Transverse colon (tissue), 4 donors: ENCODE data around the gene KAZN. TPM values are rescaled to one million over a fixed set of nuclear protein-coding genes. Genes with fewer than 3 reads are reported as not detected.

Source experiments
- DNase-seq: peaks from one replicate; pipeline ENCODE4 v3.0.0-alpha.2; 2019
- H3K27ac ChIP-seq, 4 donors: fragments of 200-600 bp; sonication (generic); 2 replicates each; pipeline ENCODE4 v1.5.1; 2016 to 2018; ENCODE audit warnings: inconsistent platforms in 4 of 4
- H3K27me3 ChIP-seq: fragments of 200-600 bp; sonication (generic); 2 replicates; pipeline ENCODE4 v1.5.1; 2017; ENCODE audit warnings: inconsistent platforms
- H3K36me3 ChIP-seq, 4 donors: fragments of 200-600 bp; sonication (generic); 2 replicates each; pipeline ENCODE4 v1.5.1; 2017 to 2019; ENCODE audit warnings: inconsistent platforms in 4 of 4
- H3K4me1 ChIP-seq, 4 donors: fragments of 200-600 bp; sonication (generic); 2 replicates each; pipeline ENCODE4 v1.5.1; 2017 to 2020; ENCODE audit warnings: inconsistent platforms in 4 of 4
- H3K4me3 ChIP-seq, 4 donors: fragments of 200-600 bp; sonication (generic); 1 replicate in 1 of 4; 2 replicates in 3 of 4; pipeline versions ENCODE4 v1.5.1 to v1.6.1; 2017 to 2019; ENCODE audit warnings: inconsistent platforms in 4 of 4
- H3K9me3 ChIP-seq, 2 donors: fragments of 200-600 bp; sonication (generic); 2 replicates each; pipeline ENCODE4 v1.5.1; 2017 to 2019; ENCODE audit warnings: inconsistent platforms in 2 of 2
- EP300 ChIP-seq: sonication (generic); formaldehyde crosslinking; IDR thresholded peaks from one replicate; pipeline ENCODE4 v1.6.1; 2017; ENCODE audit warnings: antibody characterized with exemption, low read depth
- POLR2A ChIP-seq: fragments of 450-650 bp; IDR thresholded peaks from one replicate; pipeline ENCODE4 v1.6.1; 2016; ENCODE audit warnings: antibody characterized with exemption, mild to moderate bottlenecking, moderate library complexity
- POLR2AphosphoS5 ChIP-seq, 3 donors: sonication (generic); formaldehyde crosslinking; IDR thresholded peaks; one replicate each; pipeline ENCODE4 v1.6.1; 2016; ENCODE audit warnings: antibody characterized with exemption in 3 of 3
- WGBS, 2 donors: methylation state at CpG; one replicate each; pipeline ENCODE4 v1.1.5; 2018; ENCODE audit warnings: low coverage in 1 of 2; 5-methylcytosine and 5-hydroxymethylcytosine counted together
- in situ Hi-C, 4 donors: fragments of 200-750 bp; cut with MboI; loops; one replicate each; pipeline versions ENCODE4 v1.15.0 to v1.15.1; 2017; ENCODE audit warnings: low sequenced_read_pairs in 3 of 4, low pct_ligation_motif_present in 1 of 4, low pct_unique_long_range_greater_than_20kb in 1 of 4
- intact Hi-C: fragments of 100-400 bp; cut with DNase I; formaldehyde crosslinking; loops from one replicate; pipeline ENCODE4 v1.15.1; 2023; ENCODE audit warnings: low total_unique reads
- total RNA-seq, 4 donors: library from RNA; depleted of rRNA; stranded (reverse); fragments of >200 nt; gene quantifications; one replicate each; pipeline ENCODE4 v1.1.0, GENCODE V29; 2016
- TF ChIP-seq, protein P1 (sequence below), 5 experiments: fragments of 200-600 bp in 3 of 5; fragments of 450-650 bp in 2 of 5; sonication (generic) in 3 of 5; IDR thresholded peaks; 1 replicate in 2 of 5; 2 replicates in 3 of 5; pipeline ENCODE4 v1.5.1; 2016 to 2017; ENCODE audit warnings: antibody characterized with exemption in 5 of 5, inconsistent platforms in 3 of 5, mild to moderate bottlenecking in 2 of 5, moderate library complexity in 1 of 5

Gene KAZN
- total RNA-seq, 4 donors from 2014 or later = 12.0 to 17.1 (median 16.2) TPM

DNA sequence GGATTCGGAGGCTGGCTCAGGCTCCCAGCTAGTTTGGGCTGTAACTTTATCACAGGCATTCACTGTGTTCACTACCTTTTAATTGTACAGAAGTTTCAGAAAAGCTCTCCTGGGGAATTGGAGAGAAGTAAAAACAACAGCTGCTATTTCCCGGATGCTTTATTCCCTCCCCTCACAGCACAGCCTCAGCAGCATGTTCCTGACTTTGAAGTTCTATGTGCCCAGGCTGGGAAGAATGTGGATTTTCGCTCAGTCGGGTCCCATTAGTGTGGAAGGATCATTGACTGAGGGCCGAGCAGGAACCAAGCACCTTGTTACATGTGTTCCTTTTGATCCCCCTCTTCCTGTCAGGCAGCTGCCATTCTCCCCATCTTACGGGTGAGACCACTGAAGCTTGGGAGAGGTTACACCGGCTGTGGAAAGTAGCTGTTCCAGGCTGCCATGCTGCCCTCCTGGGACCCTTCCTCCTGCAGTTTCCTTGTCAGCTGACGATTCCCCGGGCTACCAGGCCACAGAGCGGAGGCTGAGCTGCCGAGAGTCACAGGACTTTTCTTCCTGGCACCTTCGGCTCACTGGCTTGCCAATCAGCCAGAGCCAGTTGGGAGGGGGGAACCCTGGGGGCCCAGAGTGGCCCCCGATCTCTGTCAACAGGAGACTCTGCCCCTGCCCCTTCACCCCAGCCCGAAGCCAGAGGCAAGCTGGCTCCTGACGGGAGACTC, 331.9 kb downstream of the KAZN start:
- Histone ChIP-seq H3K27me3 (peaks cover 20% of the 10 kb centered on the region), H3K9me3 (no peaks in the 10 kb centered on the region), H3K4me3 (no peak overlapping the region), H3K36me3 (no peaks in the 10 kb centered on the region), H3K4me1 (peaks cover 0 to 17% (median 11%) of the 10 kb centered on the region in 4 donors), H3K27ac (peak overlapping the region in 1 of 4 donors; percentile 17)
- intact Hi-C loops = no loop called here
- DNase-seq = no peak
- in situ Hi-C loops = no loop called here
- 80% methylated on average over 15 of the region's 15 CpGs; no CpG with 5 or more reads in 1 of the 2 donors for WGBS, 2 donors
- TF ChIP-seq EP300 (no peak), POLR2AphosphoS5 (IDR thresholded peaks at IDR 0.05) (no peak), POLR2A (no peak)
- TF ChIP-seq, protein P1, sequence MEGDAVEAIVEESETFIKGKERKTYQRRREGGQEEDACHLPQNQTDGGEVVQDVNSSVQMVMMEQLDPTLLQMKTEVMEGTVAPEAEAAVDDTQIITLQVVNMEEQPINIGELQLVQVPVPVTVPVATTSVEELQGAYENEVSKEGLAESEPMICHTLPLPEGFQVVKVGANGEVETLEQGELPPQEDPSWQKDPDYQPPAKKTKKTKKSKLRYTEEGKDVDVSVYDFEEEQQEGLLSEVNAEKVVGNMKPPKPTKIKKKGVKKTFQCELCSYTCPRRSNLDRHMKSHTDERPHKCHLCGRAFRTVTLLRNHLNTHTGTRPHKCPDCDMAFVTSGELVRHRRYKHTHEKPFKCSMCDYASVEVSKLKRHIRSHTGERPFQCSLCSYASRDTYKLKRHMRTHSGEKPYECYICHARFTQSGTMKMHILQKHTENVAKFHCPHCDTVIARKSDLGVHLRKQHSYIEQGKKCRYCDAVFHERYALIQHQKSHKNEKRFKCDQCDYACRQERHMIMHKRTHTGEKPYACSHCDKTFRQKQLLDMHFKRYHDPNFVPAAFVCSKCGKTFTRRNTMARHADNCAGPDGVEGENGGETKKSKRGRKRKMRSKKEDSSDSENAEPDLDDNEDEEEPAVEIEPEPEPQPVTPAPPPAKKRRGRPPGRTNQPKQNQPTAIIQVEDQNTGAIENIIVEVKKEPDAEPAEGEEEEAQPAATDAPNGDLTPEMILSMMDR (IDR thresholded peaks at IDR 0.05) = no peak

- no peaks in the 10 kb centered on the region for H3K36me3 ChIP-seq
- TF ChIP-seq, protein P1 (IDR thresholded peaks at IDR 0.05) = no peak
- TF ChIP-seq POLR2AphosphoS5 (IDR thresholded peaks at IDR 0.05) (no peak), EP300 (no peak), POLR2A (no peak)
- H3K4me3 ChIP-seq = no peak overlapping the region
- intact Hi-C loops = no loop called here
- WGBS, 2 donors = 90% methylated on average over 18 of the region's 18 CpGs; no CpG with 5 or more reads in 1 of the 2 donors
- no peak for DNase-seq
- peaks cover 6% of the 10 kb centered on the region for H3K27me3 ChIP-seq
- in situ Hi-C loops = no loop called here
- H3K4me1 ChIP-seq = peaks cover 0 to 14% (median 11%) of the 10 kb centered on the region in 4 donors
- no peak overlapping the region for H3K27ac ChIP-seq
- no peaks in the 10 kb centered on the region for H3K9me3 ChIP-seq
Observed at GRCh38 chr1:14932034-14932638, 333.7 kb downstream of the KAZN start.

GRCh38 chr1:14934867-14935266, 336.4 kb downstream of the KAZN start:
- Histone ChIP-seq H3K4me1 (peaks cover 0 to 7% (median 3%) of the 10 kb centered on the region in 4 donors), H3K27ac (no peak overlapping the region), H3K9me3 (no peaks in the 10 kb centered on the region), H3K27me3 (peaks cover 4% of the 10 kb centered on the region), H3K4me3 (no peak overlapping the region), H3K36me3 (no peaks in the 10 kb centered on the region)
- TF ChIP-seq POLR2AphosphoS5 (IDR thresholded peaks at IDR 0.05) (no peak), EP300 (no peak), POLR2A (no peak)
- TF ChIP-seq, protein P1 (IDR thresholded peaks at IDR 0.05) = no peak
- WGBS, 2 donors = 94% methylated on average over 7 of the region's 7 CpGs; no CpG with 5 or more reads in 1 of the 2 donors
- no peak for DNase-seq
- in situ Hi-C loops = no loop called here
- intact Hi-C loops = no loop called here

DNA sequence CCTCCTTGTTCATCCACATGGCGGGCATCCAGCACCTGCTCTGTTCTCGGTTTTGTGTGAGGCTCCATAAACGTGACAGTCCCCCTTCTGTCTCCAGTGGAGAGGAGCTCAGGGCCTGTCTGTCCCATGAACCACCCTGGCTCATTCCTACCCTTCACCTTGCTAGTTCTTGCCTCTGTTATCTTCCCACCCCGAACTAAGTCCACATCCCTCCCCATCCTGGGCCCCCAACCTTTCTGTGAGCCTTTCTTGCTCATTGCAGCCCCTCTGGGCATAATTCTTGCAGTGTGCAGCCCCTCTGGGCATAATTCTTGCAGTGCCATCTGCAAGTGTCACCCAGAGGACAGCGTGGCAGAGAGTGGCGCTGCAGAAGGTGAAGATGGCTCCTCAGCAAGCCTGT, 338.3 kb downstream of the KAZN start:
- no peak for DNase-seq
- Histone ChIP-seq H3K9me3 (no peaks in the 10 kb centered on the region), H3K4me1 (no peaks in the 10 kb centered on the region), H3K27me3 (no peaks in the 10 kb centered on the region), H3K4me3 (no peak overlapping the region), H3K36me3 (no peaks in the 10 kb centered on the region), H3K27ac (no peak overlapping the region)
- no peak for TF ChIP-seq POLR2A
- no peak for TF ChIP-seq EP300
- TF ChIP-seq, protein P1 (IDR thresholded peaks at IDR 0.05) = no peak
- in situ Hi-C loops = no loop called here
- WGBS, 2 donors = 80 to 81% methylated on average over 3 to 6 of the region's 6 CpGs
- intact Hi-C loops = no loop called here
